NB4 (cell line): ENCODE results near the gene PHETA1.

Experiments
- DNase-seq: peaks from one replicate; pipeline ENCODE4 v3.0.0; 2010; ENCODE audit warnings: low read depth
- H3K4me3 ChIP-seq: one replicate; pipeline ENCODE4 v1.5.1; 2011; ENCODE audit warnings: mild to moderate bottlenecking, low read depth, low read length, moderate library complexity
- CTCF ChIP-seq: IDR thresholded peaks from one replicate; pipeline ENCODE4 v1.5.1; 2012; ENCODE audit warnings: low read depth, low read length
- MAX ChIP-seq: IDR thresholded peaks from 2 replicates; pipeline ENCODE4 v1.6.1; 2011; ENCODE audit warnings: low read depth, low read length
- MYC ChIP-seq: IDR thresholded peaks from 2 replicates; pipeline ENCODE4 v1.6.1; 2011; ENCODE audit warnings: low read depth, low read length
- POLR2A ChIP-seq: IDR thresholded peaks from 2 replicates; pipeline ENCODE4 v1.6.1; 2011; ENCODE audit warnings: mild to moderate bottlenecking; ENCODE audit not compliant: insufficient read length; ENCODE audit errors: extremely low read depth

Gene PHETA1

GRCh38 chr12:111409403-111409779 is 40.5 kb upstream of the PHETA1 start:
- H3K4me3 ChIP-seq: peak overlapping the region; percentile 93
- no peak for TF ChIP-seq CTCF
- no peak for TF ChIP-seq MAX
- no peak for TF ChIP-seq POLR2A
- no peak for TF ChIP-seq MYC
- DNase-seq: peak; percentile 70

GRCh38 chr12:111408686-111409402 is 39.9 kb upstream of the PHETA1 start:
- no peak for TF ChIP-seq MYC
- no peak for TF ChIP-seq MAX
- TF ChIP-seq CTCF: no peak
- TF ChIP-seq POLR2A: no peak
- DNase-seq: no peak
- peak overlapping the region; percentile 93 for H3K4me3 ChIP-seq

- no peak for DNase-seq
- peak overlapping the region; percentile 93 for H3K4me3 ChIP-seq
- TF ChIP-seq POLR2A (no peak), MYC (no peak), MAX (no peak), CTCF (no peak)
Observed at GRCh38 chr12:111408116-111408440, 39.2 kb upstream of the PHETA1 start.

- TF ChIP-seq MYC: no peak
- no peak for TF ChIP-seq MAX
- TF ChIP-seq CTCF: no peak
- TF ChIP-seq POLR2A: no peak
- DNase-seq: no peak
- peak overlapping the region; percentile 93 for H3K4me3 ChIP-seq
Observed at GRCh38 chr12:111407377-111408115, 38.7 kb upstream of the PHETA1 start.

GRCh38 chr12:111406474-111407376 is 37.8 kb upstream of the PHETA1 start:
- DNase-seq: peak; percentile 90
- TF ChIP-seq CTCF (no peak), POLR2A (no peak), MYC (peak; percentile 77), MAX (peak; percentile 48; the same call in 1 of the 2 replicates)
- peak overlapping the region; percentile 93 for H3K4me3 ChIP-seq
